GM18520 (cell line): ENCODE results near the gene CAMK2B.

Experiments
- ATAC-seq: cut with Tn5 transposase; IDR thresholded peaks from one replicate; pipeline ENCODE4 v1.9.1; 2021; ENCODE audit not compliant: unreplicated experiment

The CAMK2B gene

DNA sequence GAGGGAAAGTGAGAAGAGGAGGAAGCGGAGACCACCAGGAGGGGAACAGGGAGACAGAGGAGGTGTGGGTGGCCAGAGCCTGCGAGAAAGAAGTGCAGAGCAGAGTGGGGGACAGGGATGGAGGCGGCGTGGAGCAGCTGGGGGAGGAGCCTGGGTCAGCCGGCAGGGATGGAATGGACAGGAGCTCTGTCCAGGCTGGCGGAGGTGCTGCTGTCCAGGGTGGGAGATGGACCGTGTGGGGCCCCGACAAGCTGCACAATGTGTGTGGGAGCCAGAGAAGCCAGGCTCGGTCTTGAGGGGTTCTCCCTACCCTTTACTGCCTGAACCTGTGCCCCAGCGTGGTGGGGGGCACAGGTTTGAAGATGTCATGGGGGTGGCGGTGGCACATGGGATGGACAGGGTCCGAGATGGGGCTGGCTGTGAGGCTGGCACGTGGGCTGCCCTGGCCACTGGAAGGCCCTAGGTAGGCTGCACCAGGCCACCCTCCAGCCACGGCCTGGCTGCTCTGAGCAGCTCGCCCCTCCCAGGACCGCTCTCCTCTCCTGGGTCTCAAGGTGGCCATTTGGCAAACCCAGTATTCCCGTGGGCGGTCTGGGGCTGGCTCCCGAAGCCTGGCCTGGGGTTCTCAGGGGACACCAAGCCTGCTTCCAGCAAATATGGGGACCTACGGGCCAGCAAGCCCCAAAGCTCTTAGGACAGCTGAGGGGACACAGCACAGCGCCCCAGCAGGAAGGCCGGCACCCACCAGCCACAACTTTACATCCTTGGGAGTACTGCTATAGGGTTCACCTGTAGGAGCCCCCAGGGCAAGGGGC, 92.3 kb downstream of the CAMK2B start:
- no peak for ATAC-seq

DNA sequence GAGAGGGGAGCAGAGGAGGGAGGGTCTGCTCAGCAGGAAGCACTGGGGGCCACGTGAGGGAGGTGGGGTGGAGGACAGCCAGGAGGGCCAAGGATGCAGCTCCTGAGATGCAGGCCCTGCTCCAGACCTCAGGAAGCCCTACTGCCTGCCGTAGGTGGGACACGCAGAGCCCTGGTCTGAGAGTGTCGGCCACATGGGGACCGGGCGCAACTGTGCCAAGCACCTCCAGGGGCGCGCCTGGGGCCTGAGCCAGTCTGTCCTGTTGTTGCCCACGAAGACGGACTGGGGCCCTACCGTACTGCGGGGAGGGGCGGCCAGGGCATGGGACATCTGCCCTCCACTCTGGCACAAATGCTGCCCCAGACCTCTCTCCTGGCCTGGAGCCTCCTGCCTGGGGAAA, 93.0 kb downstream of the CAMK2B start:
- ATAC-seq = no peak

DNA sequence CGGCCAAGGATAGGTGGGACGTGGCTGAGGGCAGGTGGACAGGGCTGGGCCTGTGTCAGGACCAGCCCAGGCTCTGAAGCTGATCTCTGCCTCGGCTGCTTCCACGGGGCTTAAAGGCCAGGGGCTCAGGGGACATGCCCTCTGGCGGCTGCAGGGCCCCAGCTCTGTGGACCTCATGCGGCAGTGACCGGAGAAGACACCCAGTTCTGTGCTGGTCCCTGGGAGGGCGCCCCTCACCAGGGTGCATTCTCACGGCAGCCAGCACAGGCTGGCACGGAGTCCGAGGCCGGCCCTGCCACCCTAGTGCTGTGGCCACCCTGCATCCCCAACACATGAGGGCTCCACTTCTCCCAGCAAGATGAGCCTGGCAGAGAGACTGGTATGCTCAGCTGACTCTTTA, 94.3 kb downstream of the CAMK2B start:
- no peak for ATAC-seq

DNA sequence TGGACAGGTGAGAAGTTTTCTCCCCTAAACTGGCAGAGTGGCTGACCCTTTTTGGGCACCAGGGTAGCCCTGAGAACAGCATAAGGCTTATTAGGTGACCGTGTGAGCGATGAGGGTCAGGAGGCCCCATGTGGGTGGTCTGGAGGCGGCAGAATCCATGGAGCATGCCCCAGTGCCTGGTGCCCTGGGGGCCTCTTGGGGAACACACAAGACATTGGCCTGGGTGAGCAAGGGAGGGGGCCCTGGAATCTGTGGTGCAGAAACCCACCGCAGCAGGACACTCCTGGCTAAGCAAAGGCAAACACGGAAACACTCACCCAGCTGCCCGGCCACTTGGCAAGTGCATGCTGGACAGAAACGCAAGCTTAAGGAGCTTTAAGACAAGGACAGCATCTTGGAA, 95.1 kb downstream of the CAMK2B start:
- no peak for ATAC-seq

DNA sequence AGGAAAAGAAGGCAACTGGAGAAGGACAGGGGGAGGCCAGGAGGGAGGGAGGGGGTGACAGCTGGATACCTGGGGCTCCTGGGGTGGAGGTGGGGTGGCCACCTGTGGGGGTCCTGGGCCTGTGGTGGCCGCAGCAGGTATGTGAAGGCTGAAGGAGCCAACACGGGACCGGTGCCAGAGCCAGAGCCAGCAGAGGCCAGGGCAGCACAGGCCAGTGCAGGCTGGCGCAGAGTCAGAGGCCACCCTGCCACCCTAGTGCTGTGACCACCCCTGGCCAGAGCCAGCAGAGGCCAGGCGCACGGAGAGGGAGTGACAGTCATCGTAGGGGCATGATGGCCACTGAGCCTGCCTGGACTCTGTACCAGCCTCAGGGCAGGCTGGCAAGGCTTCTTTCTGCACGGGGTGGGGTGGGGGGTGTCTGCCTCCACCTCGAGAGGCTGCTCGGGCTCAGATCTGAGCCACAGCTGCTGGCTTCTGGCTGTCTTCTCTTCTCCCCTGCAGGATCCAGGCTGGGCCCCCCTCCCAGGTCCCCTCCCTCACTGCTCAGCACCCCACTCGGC, 95.8 kb downstream of the CAMK2B start:
- ATAC-seq = no peak

DNA sequence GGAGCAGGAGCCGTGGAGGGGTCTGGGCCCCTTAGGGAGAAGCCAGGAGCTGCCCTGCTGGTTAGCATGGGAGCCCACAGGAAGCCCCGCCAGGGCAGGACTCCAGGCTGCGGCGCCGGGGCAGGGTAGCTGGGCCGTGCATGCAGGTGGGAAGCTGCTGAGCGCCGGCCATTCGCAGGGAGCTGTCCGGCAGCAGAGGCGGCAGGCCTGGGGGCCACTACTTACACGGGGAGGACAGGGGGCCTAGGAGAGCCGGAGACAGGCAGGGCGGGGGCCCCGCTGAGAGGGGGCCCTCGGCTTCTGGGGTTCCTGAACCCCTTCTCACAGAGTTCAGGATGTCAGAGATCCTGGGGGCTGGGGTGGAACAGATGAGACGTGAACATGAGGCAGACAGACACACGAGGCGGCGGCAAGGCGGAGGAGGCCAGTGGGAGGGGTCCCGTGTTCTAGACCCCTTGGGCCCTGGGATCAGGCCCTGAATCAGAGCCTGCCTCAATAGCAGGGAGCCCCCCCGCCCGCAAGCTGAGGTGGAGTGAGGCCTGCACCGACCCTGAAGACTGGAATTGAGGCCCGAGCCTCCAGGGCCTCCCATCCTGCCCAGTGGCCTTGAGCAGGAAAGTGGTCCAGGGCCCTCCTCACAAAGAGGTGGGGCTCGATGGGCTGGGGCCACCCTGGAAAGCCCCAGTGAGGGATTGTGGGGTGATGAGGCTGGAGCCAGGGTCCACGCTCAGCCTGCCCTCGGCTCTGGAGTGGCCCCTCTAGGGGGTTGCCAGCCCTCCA, 96.6 kb downstream of the CAMK2B start:
- ATAC-seq = no peak

DNA sequence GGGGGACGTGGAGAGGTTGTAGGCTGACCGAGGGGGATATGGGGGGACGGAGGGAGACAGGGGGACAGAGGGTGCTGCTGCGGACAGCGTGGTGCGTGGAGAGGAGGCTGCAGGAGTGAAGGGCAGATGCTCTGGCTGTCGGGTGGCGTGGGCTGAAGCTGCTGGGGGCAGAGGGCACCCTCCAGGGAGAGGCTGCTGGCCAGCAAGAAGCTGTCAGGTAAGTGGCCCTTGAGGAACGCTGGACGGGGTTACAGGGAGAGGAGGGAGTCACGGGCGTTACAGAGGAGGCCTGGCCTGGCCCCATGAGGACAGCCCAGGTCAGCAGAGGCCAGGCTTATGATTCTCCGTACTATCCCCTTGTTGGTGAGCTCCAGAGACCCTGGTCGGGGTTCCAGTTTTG, 97.5 kb downstream of the CAMK2B start:
- no peak for ATAC-seq

DNA sequence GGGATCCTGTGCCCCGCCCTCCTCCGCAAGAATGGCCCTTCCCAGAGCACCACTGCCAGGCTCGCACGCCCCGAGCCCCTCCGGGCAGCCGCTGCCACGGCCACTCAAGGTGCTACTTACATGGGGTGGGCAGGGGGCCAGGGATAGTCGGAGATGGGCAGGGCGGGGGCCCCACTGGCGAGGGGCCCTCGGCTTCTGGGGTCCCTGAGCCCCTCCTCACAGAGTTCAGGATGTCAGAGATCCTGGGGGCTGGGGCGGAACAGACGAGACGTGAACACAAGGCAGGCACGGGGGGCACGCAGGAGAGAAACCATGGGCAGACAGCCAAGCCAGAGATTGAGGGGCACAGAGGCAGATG, 99.0 kb downstream of the CAMK2B start:
- ATAC-seq = no peak

DNA sequence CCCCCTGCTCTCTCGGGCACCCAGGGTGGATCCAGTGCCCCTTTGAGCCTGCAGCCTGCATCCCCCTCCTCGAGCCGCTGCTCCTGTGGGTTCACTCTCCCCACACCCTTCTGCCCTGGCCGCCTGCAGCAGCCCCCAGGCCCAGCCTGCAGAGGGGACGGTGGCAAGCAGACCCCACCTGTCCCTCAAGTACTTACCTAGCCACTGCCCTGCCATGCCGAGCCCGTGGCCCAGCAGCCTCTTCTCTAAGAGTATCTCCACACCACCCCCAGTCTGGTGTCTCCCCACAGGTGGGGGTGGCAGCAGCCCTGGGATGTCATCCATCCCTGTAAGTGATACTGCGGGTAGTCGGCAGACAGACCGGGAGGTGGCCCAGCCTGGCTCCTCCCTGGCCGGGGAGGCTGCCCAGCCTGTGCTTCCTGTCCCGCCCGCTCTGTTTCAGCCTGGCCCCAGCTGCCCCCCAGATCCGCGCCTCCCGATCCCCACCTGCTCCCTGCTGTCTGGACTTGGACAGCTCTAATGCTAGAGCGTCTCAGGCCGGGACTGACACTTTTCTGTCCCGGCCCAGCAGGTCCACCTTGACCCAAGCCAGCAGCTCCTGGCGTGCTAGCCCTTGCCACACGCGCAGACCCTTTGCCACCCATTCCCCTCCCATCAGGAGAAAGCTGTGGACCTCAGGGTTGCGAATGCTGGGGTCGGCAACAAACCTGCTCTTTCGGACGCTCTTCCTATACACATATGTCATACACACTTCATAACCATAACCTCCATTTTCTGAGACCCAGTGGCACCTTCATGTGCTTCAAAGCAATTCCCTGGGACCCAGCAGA, 99.6 kb downstream of the CAMK2B start:
- ATAC-seq = no peak

DNA sequence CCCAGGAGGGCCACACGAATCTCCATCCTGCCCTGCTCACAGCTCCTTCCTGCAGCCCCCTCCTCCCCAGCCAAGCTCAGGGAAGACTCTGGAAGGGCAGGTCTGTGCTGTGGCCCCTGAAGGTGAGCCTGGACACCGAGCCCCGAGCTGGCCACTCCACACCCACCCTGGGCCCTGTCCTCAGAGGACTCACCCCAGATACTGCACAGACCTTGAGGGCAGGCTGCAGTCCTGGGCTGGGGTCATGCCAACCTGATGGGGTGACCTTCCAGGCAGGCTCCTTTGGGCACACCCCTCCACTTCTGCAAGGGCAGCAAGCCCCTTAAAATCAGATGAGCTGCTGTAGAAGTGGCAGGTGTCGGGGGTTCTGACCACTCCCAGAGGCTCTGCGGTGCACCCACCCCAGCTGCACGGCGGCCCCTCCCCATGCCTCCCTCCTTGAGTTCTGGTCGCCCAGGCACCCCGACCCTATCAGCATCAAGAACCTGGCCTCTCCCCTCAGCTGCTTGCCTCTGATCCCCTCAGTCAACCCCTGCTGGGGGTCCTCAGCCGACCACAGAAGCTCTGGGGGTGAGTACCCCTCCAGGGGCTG, 100.3 kb downstream of the CAMK2B start:
- ATAC-seq = no peak

DNA sequence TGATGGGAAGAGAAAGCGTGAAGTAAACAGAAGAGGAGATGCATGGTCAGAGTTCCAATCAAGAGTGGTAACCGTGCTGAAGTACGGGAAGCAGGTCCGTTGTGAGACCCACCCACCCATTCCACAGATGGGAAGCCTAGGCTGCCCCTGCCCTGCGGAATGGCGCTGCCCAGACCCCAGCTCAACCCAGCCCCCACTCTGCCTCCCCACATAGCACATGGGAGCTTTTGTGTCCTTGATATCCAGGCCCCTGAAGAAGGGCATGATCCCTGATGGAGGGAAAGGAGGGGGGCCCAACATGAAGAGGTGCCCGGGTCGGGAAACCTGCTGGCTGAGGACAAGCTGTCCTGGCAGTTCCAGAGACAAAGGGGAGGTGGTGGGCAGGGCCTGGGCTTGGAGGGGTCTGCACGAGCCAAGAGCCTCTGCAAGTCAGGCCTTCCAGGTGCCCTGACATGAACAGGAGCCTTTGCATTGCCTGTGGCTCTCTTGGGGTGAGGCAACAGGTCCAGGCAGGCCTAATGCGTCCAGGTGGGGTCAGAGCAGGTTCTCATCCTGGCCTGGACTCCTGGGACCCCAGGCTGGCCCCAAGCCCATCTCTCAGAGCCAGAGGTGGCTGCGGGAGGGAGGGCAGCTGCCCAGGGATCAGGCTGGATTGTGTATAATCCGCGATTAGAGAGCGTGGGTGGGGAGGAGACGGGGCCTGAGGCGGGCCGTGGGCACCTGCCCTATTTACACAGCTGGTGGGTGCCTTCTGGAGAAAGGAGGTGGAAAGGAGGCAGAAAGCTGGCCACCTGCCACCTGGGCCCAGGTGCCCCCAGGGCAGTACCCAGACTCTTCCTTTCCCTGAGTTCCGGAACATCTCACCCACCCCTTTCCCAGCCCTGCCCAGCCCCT, 101.1 kb downstream of the CAMK2B start:
- ATAC-seq = no peak

DNA sequence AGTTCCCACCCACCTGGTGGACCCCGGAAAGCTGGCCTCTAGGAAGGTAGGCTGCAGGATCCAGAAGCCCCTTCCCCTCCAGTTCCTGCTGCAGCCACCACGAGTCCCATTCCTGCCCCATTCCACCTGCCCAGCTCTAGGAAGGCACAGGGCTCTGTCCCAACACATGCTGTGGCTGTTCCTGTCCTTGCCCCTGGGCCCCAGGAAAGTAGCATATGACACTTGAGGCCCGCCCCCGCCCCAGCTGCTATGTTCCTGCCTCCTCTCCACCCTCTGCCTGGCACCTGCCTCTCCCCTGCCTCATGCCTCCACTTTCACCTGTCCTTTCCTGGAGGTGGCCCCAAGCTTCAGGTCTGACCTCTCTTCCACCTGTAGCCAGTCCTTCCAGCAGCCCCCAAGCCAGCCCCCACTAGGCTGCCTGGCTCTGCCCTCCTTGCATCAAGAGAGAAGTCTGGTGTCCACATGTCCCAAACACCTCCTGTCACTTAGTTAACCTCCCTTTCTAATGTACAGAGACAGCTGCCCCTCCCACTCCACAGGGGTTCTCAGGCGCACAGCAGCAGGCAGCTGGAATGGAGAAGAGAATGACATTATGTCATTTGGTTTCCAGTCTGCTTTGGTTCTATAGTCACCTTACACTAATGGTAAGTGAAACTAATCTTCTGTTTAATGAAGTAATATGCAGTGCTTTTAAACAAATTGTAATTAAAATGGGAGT, 101.9 kb downstream of the CAMK2B start:
- no peak for ATAC-seq

DNA sequence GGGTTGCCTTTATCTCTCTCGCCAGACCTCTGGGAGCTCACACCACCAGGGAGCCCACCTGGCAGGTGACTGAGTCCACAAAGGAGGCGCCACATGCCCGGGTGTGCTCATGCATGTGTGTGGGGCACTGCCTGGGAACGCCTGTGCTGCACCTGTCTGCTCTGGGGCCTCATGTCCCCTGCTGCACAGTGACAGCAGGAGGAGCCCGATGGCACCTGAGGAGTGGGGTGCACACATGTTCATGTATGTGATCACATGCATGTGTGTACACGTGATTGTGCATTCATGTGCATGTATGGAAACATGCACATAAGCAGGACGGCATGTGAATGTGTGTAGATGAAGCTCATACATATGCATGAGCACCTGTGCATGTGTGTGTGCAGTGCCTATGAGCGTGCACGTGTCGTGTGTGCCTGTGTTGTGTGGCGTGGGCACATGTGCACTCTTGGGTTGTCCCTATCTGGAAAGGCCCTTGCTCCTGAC, 102.6 kb downstream of the CAMK2B start:
- ATAC-seq = no peak

DNA sequence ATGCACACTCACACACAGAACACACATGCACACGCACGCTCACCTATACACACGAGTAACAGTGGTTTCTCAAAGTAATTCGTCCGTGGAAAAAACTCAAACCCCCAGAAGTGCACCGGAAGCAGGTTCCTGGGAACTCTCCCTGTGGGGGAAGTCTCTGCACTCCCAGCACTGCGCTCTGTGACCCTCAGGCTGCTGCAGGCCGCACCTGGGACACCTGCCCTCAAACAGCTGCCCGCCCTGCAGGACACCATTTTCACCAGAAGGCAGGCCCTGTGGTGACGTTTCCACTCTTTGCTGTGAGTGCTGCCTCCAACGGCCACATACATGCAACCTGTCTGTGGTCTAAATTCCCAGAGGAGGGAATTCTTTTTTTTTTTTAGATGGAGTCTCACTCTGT, 103.3 kb downstream of the CAMK2B start:
- no peak for ATAC-seq

DNA sequence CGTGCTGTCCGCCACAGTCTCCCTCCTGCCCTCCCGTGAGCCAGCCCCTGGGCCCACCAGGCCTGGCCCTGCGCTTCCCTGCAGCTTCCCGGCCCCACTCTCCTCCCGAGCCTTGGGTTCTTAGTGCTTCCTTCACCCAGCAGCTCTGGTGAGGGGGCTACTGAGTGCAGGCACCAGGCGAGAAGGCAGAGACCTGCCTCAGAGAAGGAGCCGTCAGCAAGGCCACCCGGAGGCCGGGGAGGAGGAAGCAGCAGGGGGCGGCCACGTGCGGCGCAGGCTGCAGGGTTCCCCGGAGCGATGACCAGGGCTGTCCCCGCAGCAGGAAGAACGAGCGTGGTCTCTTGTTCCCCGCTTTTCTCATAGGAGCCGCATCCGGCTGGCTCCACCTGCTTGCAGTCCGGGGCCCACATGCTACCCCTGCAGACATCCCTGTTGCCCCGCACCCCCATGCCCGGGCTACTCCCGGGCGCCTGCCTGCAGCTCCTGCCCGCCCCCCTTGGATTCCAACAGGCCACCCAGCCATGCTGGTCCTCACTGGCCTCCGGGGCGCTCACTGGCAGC, 104.1 kb downstream of the CAMK2B start:
- ATAC-seq = no peak

DNA sequence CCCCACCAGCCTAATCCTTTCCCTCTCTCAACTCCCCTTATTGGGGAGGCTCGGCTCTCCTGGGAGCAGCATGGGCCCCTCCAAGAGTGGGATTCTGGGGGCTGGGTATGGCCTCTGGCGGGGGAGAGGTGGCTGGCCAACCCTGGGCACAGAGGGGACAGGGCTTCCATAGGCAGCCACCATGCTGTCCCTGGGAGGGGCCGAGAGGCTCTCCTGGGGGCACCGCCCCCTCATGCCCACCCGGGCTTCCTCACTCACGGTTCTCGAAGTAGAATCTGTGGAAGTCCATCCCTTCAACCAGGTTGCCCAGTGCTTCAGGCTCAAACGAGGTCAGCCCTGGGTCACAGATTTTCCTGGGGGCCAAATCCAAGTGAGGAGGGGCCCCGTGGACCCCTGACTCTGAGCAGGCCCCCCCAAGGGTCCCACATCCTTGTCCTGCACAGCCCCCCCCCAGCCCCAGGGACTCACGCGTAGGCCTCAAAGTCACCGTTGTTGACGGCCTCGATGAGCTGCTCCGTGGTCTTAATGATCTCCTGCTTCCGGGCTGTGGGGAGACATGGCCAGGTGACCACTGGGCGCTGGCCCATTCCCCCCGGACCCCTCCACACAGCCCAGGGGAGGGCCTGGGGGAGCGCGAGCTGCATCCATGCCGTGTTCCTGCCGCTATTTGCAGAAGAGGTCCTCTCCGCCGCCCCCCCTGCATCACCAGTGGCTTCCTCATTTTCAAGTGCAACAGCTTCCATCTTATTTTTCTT, 104.9 kb downstream of the CAMK2B start:
- no peak for ATAC-seq

DNA sequence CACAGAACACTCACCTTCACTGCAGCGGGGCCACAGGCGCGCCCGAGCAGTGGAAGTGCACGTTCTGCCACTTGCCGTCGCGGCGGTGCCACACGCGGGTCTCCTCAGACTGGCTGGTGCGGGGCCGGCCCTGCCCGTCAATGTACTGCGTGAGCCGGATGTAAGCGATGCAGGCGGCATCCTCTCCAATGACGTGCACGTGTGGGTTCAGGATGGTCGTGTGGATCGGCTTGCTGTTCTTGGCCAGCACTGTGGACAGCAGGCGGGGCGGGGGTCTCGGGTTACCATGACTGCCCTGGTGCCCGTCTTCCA, 105.4 kb downstream of the CAMK2B start:
- no peak for ATAC-seq

DNA sequence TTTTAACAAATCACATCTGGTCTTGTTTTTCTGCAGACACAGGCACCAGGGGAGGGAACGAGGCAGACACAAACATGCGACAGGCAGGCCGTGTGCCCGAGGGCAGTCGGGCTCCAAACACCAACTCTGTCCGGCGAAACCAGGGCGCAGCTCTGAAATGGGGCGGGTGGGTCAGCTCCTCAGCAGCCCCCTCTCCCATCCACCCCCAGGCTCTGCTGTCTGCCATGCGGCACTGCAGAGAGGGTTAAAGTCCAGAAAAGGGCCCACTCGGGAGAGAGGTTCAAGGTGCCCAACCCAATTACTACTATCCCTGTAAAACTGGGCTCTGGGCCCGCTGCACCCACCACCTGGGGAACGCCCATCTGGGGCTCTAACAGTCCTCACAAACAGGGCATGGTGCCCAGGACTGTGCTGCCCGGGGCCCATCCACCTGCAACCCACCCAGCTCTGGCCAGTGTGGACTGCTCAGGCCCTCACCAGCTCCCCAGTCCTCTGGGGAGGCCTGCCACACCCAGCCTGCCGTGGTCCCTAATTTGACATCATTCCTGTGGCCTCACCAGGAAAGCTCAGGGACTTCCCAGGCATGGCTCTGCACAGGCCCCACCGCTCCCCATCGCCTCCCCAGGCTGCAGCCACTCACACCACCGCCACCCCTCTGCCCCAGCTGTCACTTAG, 105.9 kb downstream of the CAMK2B start:
- ATAC-seq = no peak
